HepG2 (cell line): ENCODE measurements around the gene SUN5. TPM values are rescaled to one million over a fixed set of nuclear protein-coding genes. Genes with fewer than 3 reads are reported as not detected.

Source experiments
- ARID2 ChIP-seq: sonication (generic); formaldehyde crosslinking; IDR thresholded peaks from 2 replicates; pipeline ENCODE4 v1.8.1; 2022; ENCODE audit warnings: mild to moderate bottlenecking, missing genetic modification reagents, borderline replicate concordance
- ELF1 ChIP-seq: sonication (generic); formaldehyde crosslinking; IDR thresholded peaks from 2 replicates; pipeline ENCODE4 v1.4.0; 2020; ENCODE audit warnings: missing genetic modification reagents
- FOXC1 ChIP-seq: sonication (generic); formaldehyde crosslinking; IDR thresholded peaks from 2 replicates; pipeline ENCODE4 v1.8.0; 2022; ENCODE audit warnings: mild to moderate bottlenecking, missing genetic modification reagents, borderline replicate concordance
- HNRNPH1 ChIP-seq: fragments of 200-400 bp; formaldehyde crosslinking; optimal IDR thresholded peaks from 2 replicates; pipeline ENCODE3; 2017; ENCODE audit warnings: mild to moderate bottlenecking, low read depth, low read length
- ISL2 ChIP-seq: sonication (generic); formaldehyde crosslinking; IDR thresholded peaks from 2 replicates; pipeline ENCODE4 v1.5.0; 2020; ENCODE audit warnings: missing genetic modification reagents
- NFIC ChIP-seq: IDR thresholded peaks from 2 replicates; pipeline ENCODE4 v1.6.1; 2012; ENCODE audit warnings: mild to moderate bottlenecking, low read length, inconsistent platforms
- RFXANK ChIP-seq: IDR thresholded peaks from 2 replicates; pipeline ENCODE4 v1.6.1; 2016
- SNRNP70 ChIP-seq: fragments of 200-400 bp; formaldehyde crosslinking; IDR thresholded peaks from 2 replicates; pipeline ENCODE4 v1.6.1; 2017; ENCODE audit warnings: mild to moderate bottlenecking, low read depth, low read length, moderate library complexity
- SP2 ChIP-seq: sonication (generic); formaldehyde crosslinking; IDR thresholded peaks from 2 replicates; pipeline ENCODE4 v1.5.1; 2020; ENCODE audit warnings: mild to moderate bottlenecking, missing genetic modification reagents
- THAP7 ChIP-seq: sonication (generic); formaldehyde crosslinking; IDR thresholded peaks from 2 replicates; pipeline ENCODE4 v1.8.1; 2023; ENCODE audit warnings: mild to moderate bottlenecking, missing genetic modification reagents
- UBTF ChIP-seq: sonication (generic); formaldehyde crosslinking; IDR thresholded peaks from 2 replicates; pipeline ENCODE4 v1.4.0; 2020; ENCODE audit warnings: mild to moderate bottlenecking, missing genetic modification reagents
- ZFP90 ChIP-seq: sonication (generic); formaldehyde crosslinking; IDR thresholded peaks from 2 replicates; pipeline ENCODE4 v1.8.0; 2022; ENCODE audit warnings: missing genetic modification reagents, mild to moderate bottlenecking, inconsistent platforms, borderline replicate concordance
- ZMYM3 ChIP-seq: sonication (generic); formaldehyde crosslinking; IDR thresholded peaks from 2 replicates; pipeline ENCODE4 v1.5.1; 2020; ENCODE audit warnings: mild to moderate bottlenecking, missing genetic modification reagents
- ZNF383 ChIP-seq: sonication (generic); formaldehyde crosslinking; IDR thresholded peaks from 2 replicates; pipeline ENCODE4 v1.4.0; 2020; ENCODE audit warnings: missing genetic modification reagents, mild to moderate bottlenecking, borderline replicate concordance
- ZNF431 ChIP-seq: sonication (generic); formaldehyde crosslinking; IDR thresholded peaks from 2 replicates; pipeline ENCODE4 v1.9.0; 2022; ENCODE audit warnings: missing genetic modification reagents, low read depth, mild to moderate bottlenecking, borderline replicate concordance
- ZNF569 ChIP-seq: sonication (generic); formaldehyde crosslinking; IDR thresholded peaks from 2 replicates; pipeline ENCODE4 v1.5.0; 2020; ENCODE audit warnings: mild to moderate bottlenecking, missing genetic modification reagents, moderate library complexity, borderline replicate concordance
- ZNF570 ChIP-seq: sonication (generic); formaldehyde crosslinking; IDR thresholded peaks from 2 replicates; pipeline ENCODE4 v1.4.0; 2020; ENCODE audit warnings: mild to moderate bottlenecking, missing genetic modification reagents, borderline replicate concordance
- ZNF646 ChIP-seq: sonication (generic); formaldehyde crosslinking; IDR thresholded peaks from 2 replicates; pipeline ENCODE4 v1.9.0; 2021; ENCODE audit warnings: mild to moderate bottlenecking, missing genetic modification reagents
- ZSCAN21 ChIP-seq: sonication (generic); formaldehyde crosslinking; IDR thresholded peaks from 2 replicates; pipeline ENCODE4 v1.8.0; 2022; ENCODE audit warnings: mild to moderate bottlenecking, missing genetic modification reagents, moderate library complexity, borderline replicate concordance
- polyA plus RNA-seq, 8 experiments: library from polyadenylated mRNA; depleted of rRNA in 3 of 8; stranded (reverse) in 7 of 8; unstranded in 1 of 8; fragments of >200 nt; fragmentation: Illumina TruSeq in 4 of 8; extraction: Trizol in 4 of 8; gene quantifications; 2 replicates each; pipeline versions ENCODE4 v1.2.1 to v1.2.3, GENCODE V29; 2011 to 2016; ENCODE audit warnings: low read depth in 4 of 8, missing spikeins in 1 of 8, mixed read lengths in 1 of 8; ENCODE audit not compliant: insufficient read depth in 1 of 8
- total RNA-seq, 5 experiments: library from RNA; depleted of rRNA; stranded (reverse); fragments of >200 nt; fragmentation: Illumina TruSeq; extraction: Trizol; gene quantifications; 2 replicates each; pipeline ENCODE4 v1.2.3, GENCODE V29; 2016; ENCODE audit warnings: low read depth in 1 of 5

SUN5 gene
- total and polyA plus RNA-seq, 2 of the 13 experiments (the other 11 are each of a cell fraction or from before 2014, with no cell fraction given): not detected

- no peak for TF ChIP-seq THAP7 (CRISPR knock-in tag)
- TF ChIP-seq NFIC: no peak
- 0 out of 2 replicates have a peak, but pooled peaks have one; percentile 44 for TF ChIP-seq ZMYM3 (CRISPR knock-in tag)
- no peak for TF ChIP-seq ZNF646 (CRISPR knock-in tag)
- no peak for TF ChIP-seq ZNF431 (CRISPR knock-in tag)
- peak; percentile 95 for TF ChIP-seq HNRNPH1
- 0 out of 2 replicates have a peak, but pooled peaks have one; percentile 24 for TF ChIP-seq ARID2
- no peak for TF ChIP-seq ZNF570 (CRISPR knock-in tag)
- no peak for TF ChIP-seq ZSCAN21
- no peak for TF ChIP-seq FOXC1 (CRISPR knock-in tag)
- TF ChIP-seq ZFP90 (CRISPR knock-in tag): no peak
- no peak for TF ChIP-seq ZNF569
- TF ChIP-seq RFXANK: no peak
- TF ChIP-seq ZNF383 (CRISPR knock-in tag): no peak
- TF ChIP-seq SNRNP70: no peak
- peak; percentile 51; the same call in 1 of the 2 replicates for TF ChIP-seq ISL2 (CRISPR knock-in tag)
- 0 out of 2 replicates have a peak, but pooled peaks have one; percentile 33 for TF ChIP-seq UBTF (CRISPR knock-in tag)
- TF ChIP-seq ELF1 (CRISPR knock-in tag): no peak
- TF ChIP-seq SP2 (CRISPR knock-in tag): 0 out of 2 replicates have a peak, but pooled peaks have one; percentile 21
Measured at GRCh38 chr20:33027769-33028751, 23.8 kb upstream of the SUN5 start (continued).
